Stimulated activated CD8-positive, alpha-beta memory T cell treated with anti-CD3 and anti-CD28 coated beads, Interleukin-15, amount 100 ng/mL, for 48 hours (primary cell): ENCODE measurements around the gene SLIT1.

Experiments
- DNase-seq, 2 donors: peaks; one replicate each; pipeline ENCODE4 v3.0.0-alpha.2; 2020; ENCODE audit warnings: low read depth in 2 of 2

Gene SLIT1

DNA sequence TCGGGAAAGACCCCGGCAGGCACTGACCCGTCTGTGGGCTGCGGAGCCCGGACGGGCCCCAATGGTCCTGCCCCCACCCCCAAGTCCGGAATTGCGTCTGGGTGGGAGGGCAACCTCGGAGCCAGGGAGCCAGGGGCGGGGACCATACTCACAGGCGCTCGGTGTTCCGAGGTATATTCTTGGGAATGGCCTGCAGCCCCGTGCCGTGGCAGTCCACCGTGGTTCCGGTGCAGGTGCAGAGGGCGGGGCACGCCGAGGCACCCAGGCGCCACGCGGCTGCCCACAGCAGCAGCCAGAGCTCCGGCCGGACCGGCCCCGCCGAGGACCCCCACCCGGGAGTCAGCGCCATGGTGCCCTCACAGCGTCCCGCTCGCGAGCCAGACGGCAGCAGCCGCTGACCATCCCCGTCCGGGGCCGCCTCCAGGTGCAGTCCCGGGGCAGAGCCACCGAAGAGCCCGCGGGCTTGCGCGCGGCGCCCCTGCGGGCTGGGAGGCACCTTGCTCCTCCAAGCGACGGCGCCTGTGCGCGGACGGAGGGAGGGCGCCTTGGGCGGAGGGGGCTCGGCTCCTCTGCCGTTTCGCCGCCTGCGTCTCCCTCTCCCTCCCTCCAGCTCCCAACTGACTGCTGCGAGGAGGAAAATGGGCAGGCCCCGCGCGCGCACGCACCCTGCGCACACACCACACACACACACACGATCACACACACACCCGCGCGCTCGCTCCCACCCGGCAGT, at the start of gene SLIT1:
Gene SLIT1, minus strand, starts transcription at position 634 of the 733 bp plus-strand sequence. Its CDS starts 285 bp downstream, at position 349.
- no peak for DNase-seq

DNA sequence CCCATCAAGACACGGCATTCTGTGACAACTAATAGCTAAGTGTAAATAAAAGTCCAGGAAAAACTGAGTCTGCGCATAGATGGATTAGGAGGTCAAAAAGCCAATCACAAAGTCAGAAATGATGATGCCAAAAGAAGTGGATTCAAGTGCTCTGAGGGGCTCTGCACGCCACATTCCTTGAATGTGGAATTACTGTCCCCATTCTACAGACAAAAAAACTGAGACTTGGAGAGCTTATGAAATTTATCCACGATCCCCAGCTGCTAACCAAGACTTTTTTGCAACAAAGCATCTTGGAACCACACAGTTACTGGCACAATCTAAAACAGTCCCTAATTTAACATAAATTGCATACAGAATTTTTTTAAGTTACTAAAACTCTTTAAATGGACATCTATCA, 49.6 kb upstream of the SLIT1 start:
- no peak for DNase-seq

DNA sequence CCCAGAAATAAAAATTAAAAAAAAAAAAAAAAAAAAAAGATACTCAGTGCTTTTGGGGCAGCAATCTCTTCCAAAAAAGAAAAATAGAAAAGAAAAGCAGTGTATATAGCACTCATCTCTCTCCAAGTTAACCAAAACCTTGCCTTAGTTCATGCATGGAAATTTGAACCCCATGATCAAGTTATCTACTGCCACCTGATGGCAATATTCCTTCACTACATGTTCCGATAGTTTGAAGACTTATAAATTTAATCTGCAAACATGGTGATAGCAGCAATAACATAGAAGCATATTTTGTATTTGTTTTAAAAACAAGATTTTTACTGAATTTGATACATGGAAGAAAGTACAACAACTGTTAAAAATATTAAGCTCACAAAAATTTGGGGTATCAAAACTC, 48.6 kb upstream of the SLIT1 start:
- DNase-seq, result no peak

- no peak for DNase-seq
Observed at GRCh38 chr10:97230146-97230545, 44.4 kb upstream of the SLIT1 start.

DNA sequence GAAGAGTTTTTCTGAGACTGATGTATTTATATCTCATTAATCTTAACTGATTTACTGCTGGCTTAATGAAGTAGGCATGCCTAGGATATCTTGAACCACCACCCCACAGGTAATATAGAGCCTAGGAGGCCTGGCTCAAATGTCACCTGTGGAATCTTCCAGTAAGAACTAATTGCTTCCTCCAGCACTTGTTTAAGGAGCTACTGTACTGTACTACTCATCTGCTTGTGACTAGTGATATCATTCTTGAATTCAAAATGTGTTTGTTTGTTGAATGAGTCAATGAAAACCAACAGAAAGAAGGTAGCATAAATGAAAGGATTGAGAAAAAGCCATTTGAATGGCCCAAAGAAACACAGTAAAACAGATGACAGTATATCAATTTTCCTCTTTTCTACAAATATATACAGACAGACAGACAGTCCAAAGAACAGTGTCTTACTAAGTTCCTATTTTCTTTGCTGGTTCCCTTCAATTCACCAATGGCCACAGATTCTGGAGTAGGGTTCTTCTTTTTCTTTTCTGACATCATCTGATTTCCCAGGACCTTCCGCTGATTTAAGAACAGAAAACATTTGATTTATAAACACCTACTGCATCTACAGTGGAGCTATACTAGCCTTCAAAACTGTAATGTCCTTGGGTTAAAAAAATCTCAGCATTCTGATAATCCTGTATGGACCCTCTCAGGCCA, 43.7 kb upstream of the SLIT1 start:
- no peak for DNase-seq

GRCh38 chr10:97228775-97229157, 43.0 kb upstream of the SLIT1 start:
- DNase-seq, result no peak

DNA sequence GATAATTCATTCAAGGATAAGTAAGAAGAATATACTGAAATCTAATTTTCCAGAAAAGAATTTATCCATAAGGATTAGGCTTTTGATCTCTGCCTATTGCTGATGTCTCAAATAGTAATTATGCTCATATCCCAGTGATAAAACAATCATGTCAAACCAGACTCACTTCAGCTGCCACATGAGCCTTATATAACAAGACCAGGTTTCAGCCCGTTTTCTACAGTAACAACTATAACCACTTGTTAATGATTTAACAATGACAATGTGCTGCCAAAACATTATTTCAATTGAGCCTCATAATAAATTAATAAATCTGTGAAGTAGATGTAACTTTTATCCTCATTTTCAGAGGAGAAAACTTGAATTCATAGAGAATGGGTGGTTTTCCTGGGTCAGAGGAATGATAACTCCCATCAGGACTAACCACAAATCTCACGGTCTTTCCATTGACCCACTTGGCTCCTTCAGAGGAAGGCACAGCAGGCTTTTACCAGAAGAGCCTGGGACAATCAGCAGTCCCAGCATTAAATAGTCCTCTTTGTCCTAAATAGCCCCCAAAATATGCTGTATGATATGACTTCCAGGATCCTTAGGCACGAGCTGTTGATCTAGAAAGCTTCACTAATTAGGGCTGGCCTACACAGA, 42.5 kb upstream of the SLIT1 start:
- DNase-seq, result no peak

GRCh38 chr10:97226398-97226797, 40.6 kb upstream of the SLIT1 start:
- DNase-seq, result no peak

DNA sequence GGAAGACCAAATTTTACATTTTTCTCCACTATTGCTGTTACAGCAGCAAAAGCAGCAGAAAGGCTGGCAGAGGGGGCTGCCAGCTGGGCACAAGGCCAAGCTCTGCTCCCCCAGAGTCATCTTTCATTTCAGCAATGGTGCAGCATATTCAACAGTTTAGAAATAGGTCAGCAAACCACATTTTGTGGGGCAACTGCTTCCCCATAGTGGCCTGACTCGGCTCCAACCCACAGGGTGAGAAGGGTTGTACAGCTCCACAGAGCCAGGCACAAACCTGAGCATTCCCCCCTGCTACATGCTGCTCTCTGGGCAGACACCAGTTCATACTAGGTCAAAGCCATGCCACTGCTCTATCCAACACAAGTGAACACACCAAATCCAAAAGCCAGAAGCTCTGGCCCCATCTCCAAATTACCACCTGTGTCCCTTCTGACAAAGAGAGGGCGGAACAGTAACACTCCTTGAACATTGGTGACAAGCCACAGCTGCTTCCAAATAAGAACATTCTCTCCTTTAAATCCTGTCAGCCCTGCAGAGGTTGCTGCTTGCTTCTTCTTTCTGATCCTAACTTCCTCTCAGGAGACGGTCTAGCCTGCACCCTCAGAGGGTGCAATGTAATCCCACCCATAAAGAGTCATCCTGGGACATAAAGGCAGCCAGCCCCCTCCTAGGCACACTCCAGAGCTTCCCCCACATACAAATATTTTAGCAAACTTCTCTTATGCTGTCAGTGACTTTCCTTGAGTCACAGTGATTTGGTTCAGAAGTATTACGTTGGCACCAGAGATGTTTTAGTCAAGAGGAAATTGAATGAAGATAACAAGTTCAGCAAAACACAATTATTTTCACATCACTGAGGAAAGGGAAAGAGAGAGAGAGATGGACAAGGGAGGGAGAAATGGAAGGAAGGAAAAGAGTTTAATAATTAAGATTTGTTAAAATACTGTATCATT, 39.0 kb upstream of the SLIT1 start:
- DNase-seq, result peak in 1 of 2 donors; percentile 5

DNA sequence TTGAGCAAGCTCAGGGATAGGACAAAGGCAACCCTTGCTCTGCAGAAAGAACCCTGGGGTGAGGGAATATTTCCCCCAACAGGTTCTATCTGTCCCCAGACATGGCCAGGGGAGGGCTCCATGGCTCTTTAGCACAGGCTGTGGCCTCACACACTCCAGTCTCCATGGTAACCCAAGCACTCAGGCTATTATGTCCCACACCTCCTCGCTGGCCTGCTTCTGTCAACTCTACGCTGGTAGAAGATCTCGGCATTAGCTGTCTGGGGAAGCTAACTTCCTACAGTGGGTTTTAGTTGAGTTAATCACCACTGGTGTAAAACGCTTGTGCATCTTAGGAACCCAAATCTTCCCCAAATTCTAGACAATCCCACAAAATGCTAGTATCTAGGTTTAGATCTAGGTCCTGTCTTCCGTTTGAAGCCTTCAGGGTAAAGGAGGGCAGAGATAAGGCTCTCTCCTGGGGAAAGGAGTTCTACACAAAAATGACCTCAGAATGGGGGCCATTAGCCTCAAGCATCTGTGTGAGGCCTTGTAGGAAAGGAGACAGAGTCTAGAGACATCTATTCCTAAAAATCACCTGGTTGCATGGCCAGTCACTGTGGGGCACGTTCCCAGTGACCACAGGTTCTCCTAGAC, 36.7 kb upstream of the SLIT1 start:
- no peak for DNase-seq

DNA sequence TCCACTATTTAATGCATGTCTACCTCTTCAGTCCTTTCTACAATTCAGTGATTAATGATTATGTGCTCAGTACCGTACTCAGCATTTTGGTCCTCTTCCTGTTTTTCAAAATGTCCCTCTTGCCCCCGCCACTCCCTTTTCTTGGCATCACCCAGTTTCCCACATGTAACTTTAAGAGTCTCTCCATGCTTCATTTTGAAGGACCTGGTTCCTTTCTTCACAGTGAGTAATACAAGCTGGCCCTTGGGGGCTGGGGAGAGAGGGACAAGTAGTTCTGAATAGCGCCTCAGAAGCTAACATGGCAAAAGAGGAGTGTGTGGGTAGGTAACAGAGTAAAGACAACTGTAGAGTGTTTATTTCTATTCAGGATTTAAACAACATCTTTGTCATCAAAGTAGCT, 34.6 kb upstream of the SLIT1 start:
- DNase-seq, result no peak

DNA sequence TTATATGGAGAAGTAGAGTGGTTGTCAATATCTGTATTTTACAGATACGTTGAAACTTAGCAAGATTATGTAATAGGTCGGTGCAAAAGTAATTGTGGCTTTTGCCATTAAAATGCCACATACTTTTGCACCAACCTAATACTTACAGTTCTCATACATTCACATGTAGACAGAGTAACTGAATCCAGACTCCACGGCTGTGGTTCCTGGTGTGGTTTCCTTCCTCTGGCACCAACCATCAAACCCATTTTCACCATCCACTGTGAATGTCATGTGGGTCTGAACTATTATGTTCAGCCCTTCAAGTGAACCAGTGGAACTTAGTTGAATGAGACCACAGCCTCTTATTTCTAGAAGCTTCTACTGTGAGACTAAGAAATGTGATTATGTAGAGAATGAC, 31.5 kb upstream of the SLIT1 start:
- DNase-seq, result no peak

GRCh38 chr10:97215619-97216260, 30.0 kb upstream of the SLIT1 start:
- no peak for DNase-seq

GRCh38 chr10:97213431-97213830, 27.7 kb upstream of the SLIT1 start:
- no peak for DNase-seq

GRCh38 chr10:97211229-97211628, 25.5 kb upstream of the SLIT1 start:
- DNase-seq, result no peak

GRCh38 chr10:97210543-97210960, 24.8 kb upstream of the SLIT1 start:
- DNase-seq, result peak in 1 of 2 donors; percentile 50

GRCh38 chr10:97207756-97208346, 22.1 kb upstream of the SLIT1 start:
- no peak for DNase-seq

DNA sequence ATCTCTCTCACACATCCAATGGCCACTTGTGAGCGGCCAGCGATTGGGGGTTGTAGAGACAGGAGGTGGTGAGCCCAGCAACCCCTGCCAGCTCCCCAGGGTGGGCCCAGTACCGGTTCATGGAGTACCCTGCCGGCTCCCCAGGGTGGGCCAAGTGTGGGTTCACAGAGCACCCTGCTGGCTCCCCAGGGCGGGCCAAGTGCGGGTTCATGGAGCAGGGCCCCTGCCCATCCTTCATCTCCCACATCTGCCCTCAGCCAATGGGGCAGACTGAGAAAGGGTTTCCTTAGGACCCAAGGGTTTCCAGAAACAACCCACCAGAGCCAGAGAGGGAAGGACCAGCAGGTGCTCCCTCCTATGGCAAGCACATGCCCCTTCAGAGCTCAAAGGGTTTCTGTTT, 21.4 kb upstream of the SLIT1 start:
- no peak for DNase-seq

GRCh38 chr10:97204826-97205679, 19.3 kb upstream of the SLIT1 start:
- no peak for DNase-seq
